ENCODE measurements around the gene TMEM92.

GRCh38 chr17:50263331-50264262, 10.7 kb upstream of the TMEM92 start:
- TF ChIP-seq CTCF (conservative IDR thresholded peaks at IDR 0.05; ENCODE audit: low read length) (no peak), EZH2phosphoT487 (IDR thresholded peaks at IDR 0.05; ENCODE audit: borderline replicate concordance, low read depth, low read length) (no peak)

Data from OCI-LY7 (cell line).